ENCODE measurements around the gene GRK5.

GRK5 gene

GRCh38 chr10:119495021-119495505 lies 287.7 kb downstream of the GRK5 start:
- TF ChIP-seq CTCF (IDR thresholded peaks at IDR 0.05; ENCODE audit: low read length, missing control alignments): no peak
- H3K4me3 ChIP-seq (replicated peaks; ENCODE audit: low read depth, low read length): no peak overlapping the region
- DNase-seq (ENCODE audit: low read depth): no peak

DNA sequence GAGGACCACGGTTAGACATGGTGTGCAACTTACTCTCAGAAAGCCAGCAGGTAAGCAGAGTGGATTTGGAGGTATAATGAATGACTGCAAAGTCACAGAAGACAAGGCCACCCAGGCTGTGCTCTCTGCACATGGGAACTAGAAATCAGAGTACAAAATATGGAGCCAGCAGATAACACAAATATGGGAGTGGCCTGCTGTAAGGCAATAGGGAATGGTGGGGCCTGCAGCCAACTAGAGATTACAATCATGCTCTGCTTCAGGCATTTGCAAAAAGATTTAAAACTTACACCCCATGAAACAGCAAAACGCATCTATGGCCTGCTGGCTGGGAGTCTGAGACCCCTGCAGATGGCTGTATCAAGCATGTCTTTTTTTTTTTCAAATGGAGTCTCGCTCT lies 288.2 kb downstream of the GRK5 start:
- no peak for TF ChIP-seq CTCF (IDR thresholded peaks at IDR 0.05; ENCODE audit: low read length, missing control alignments)
- no peak overlapping the region for H3K4me3 ChIP-seq (replicated peaks; ENCODE audit: low read depth, low read length)
- no peak for DNase-seq (ENCODE audit: low read depth)

DNA sequence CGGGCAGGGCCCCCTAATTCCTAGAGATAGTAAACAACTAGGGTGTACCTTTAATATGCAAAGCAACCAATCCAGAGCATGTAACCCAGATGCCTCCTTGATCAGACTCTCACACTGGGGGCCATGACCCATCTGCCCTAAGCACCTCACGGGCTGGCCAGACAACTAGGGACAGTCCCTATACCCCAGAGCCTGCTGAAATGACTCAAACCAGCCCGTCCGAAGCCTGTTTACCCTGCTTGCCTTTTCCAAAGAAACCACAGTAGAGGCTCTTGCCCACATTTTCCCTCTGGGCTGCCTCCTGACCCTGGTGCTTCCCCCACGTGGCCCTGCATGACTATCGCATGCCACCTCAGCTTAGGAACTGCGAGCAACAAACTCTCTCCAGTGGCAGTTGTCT lies 288.9 kb downstream of the GRK5 start:
- H3K4me3 ChIP-seq (replicated peaks; ENCODE audit: low read depth, low read length): no peak overlapping the region
- no peak for TF ChIP-seq CTCF (IDR thresholded peaks at IDR 0.05; ENCODE audit: low read length, missing control alignments)
- DNase-seq (ENCODE audit: low read depth): no peak

GRCh38 chr10:119497243-119497642 lies 289.9 kb downstream of the GRK5 start:
- no peak for TF ChIP-seq CTCF (IDR thresholded peaks at IDR 0.05; ENCODE audit: low read length, missing control alignments)
- no peak overlapping the region for H3K4me3 ChIP-seq (replicated peaks; ENCODE audit: low read depth, low read length)
- no peak for DNase-seq (ENCODE audit: low read depth)

- no peak for TF ChIP-seq CTCF (IDR thresholded peaks at IDR 0.05; ENCODE audit: low read length, missing control alignments)
- no peak overlapping the region for H3K4me3 ChIP-seq (replicated peaks; ENCODE audit: low read depth, low read length)
- no peak for DNase-seq (ENCODE audit: low read depth)
Observed at GRCh38 chr10:119498889-119499676, 291.7 kb downstream of the GRK5 start.

- TF ChIP-seq CTCF (IDR thresholded peaks at IDR 0.05; ENCODE audit: low read length, missing control alignments): no peak
- DNase-seq (ENCODE audit: low read depth): no peak
- H3K4me3 ChIP-seq (replicated peaks; ENCODE audit: low read depth, low read length): no peak overlapping the region
Observed at GRCh38 chr10:119499677-119500002, 292.3 kb downstream of the GRK5 start.

Measured in fibroblast of pulmonary artery (primary cell).